Thoracic aorta (tissue), 2 donors: ENCODE results near the gene CLDN18. TPM values are rescaled to one million over a fixed set of nuclear protein-coding genes. Genes with fewer than 3 reads are reported as not detected.

Experiments used
- ATAC-seq: fragments of 150-250 bp; one replicate; pipeline ENCODE4 v1.8.0; 2017; ENCODE audit warnings: low read depth; ENCODE audit not compliant: insufficient number of reproducible peaks, low FRiP score
- DNase-seq: peaks from one replicate; pipeline ENCODE4 v3.0.0-alpha.2; 2020; ENCODE audit warnings: low spot score
- H3K27ac ChIP-seq, 2 donors: fragments of 200-600 bp; sonication (generic); 1 replicate in 1 of 2; 2 replicates in 1 of 2; pipeline ENCODE4 v1.5.1; 2016; ENCODE audit warnings: mild to moderate bottlenecking in 2 of 2, moderate library complexity in 2 of 2
- H3K27me3 ChIP-seq: fragments of 200-600 bp; sonication (generic); replicated peaks from 2 replicates; pipeline ENCODE4 v1.6.0; 2016; ENCODE audit warnings: mild to moderate bottlenecking; ENCODE audit not compliant: insufficient read depth
- H3K36me3 ChIP-seq: fragments of 200-600 bp; sonication (generic); one replicate; pipeline ENCODE4 v1.5.1; 2016
- H3K4me1 ChIP-seq, 2 donors: fragments of 200-600 bp; sonication (generic); 1 replicate in 1 of 2; 2 replicates in 1 of 2; pipeline versions ENCODE4 v1.5.1 to v1.6.0; 2016; ENCODE audit warnings: low read depth in 2 of 2, mild to moderate bottlenecking in 1 of 2; ENCODE audit not compliant: control insufficient read depth in 1 of 2
- H3K4me3 ChIP-seq: fragments of 200-600 bp; sonication (generic); 2 replicates; pipeline ENCODE4 v1.5.1; 2016; ENCODE audit warnings: mild to moderate bottlenecking
- H3K9me3 ChIP-seq: fragments of 200-600 bp; sonication (generic); 2 replicates; pipeline ENCODE4 v1.5.1; 2016
- total RNA-seq, 2 donors: library from RNA; depleted of rRNA; stranded (reverse); fragments of >200 nt; gene quantifications; one replicate each; pipeline versions ENCODE4 v1.1.0 to v1.2.3, GENCODE V29; 2016
- TF ChIP-seq, protein P1 (sequence below): fragments of 200-600 bp; sonication (generic); IDR thresholded peaks from one replicate; pipeline ENCODE4 v1.5.1; 2019; ENCODE audit warnings: antibody characterized with exemption

Gene CLDN18
- total RNA-seq, 2 donors from 2014 or later, result 7.3 TPM; not detected in 1

DNA sequence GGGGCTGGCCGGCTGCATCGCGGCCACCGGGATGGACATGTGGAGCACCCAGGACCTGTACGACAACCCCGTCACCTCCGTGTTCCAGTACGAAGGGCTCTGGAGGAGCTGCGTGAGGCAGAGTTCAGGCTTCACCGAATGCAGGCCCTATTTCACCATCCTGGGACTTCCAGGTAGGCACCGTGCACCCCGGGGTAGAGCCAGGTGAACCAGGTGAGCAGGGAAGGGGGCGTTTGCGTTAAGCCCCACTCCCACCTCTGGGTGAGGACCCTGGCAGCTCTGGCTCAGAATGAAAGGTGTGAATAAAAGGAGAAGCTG is 267 bp downstream of the CLDN18 start:
- Histone ChIP-seq H3K4me1 (peaks cover 0 to 4% of the 10 kb centered on the region in 2 donors), H3K27ac (no peak overlapping the region), H3K36me3 (no peaks in the 10 kb centered on the region), H3K9me3 (no peaks in the 10 kb centered on the region), H3K4me3 (no peak overlapping the region), H3K27me3 (no peaks in the 10 kb centered on the region)
- TF ChIP-seq, protein P1, sequence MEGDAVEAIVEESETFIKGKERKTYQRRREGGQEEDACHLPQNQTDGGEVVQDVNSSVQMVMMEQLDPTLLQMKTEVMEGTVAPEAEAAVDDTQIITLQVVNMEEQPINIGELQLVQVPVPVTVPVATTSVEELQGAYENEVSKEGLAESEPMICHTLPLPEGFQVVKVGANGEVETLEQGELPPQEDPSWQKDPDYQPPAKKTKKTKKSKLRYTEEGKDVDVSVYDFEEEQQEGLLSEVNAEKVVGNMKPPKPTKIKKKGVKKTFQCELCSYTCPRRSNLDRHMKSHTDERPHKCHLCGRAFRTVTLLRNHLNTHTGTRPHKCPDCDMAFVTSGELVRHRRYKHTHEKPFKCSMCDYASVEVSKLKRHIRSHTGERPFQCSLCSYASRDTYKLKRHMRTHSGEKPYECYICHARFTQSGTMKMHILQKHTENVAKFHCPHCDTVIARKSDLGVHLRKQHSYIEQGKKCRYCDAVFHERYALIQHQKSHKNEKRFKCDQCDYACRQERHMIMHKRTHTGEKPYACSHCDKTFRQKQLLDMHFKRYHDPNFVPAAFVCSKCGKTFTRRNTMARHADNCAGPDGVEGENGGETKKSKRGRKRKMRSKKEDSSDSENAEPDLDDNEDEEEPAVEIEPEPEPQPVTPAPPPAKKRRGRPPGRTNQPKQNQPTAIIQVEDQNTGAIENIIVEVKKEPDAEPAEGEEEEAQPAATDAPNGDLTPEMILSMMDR, result no peak
- no peak for DNase-seq
- no peak for ATAC-seq

DNA sequence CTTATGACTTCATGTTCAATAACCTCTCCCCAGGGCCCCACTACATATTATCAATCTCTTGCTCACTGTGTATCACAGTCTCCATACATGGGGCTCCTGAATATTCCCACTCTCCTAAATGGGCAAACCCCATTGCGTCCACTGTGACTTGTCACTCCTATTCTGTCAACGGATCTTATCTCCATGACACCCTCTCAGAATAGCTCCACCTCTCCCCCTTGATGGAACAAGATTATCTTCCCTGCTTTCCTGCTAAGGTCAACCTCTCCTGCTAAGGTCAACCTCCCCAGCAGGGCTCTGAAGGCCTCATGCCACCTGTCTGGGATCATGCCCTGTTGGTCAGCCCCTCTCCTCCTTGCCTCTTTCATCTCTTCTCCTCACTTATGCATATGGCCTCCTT is 1.8 kb downstream of the CLDN18 start:
- H3K36me3 ChIP-seq, result no peaks in the 10 kb centered on the region
- H3K4me3 ChIP-seq, result no peak overlapping the region
- no peaks in the 10 kb centered on the region for H3K27me3 ChIP-seq
- no peak for ATAC-seq
- DNase-seq, result no peak
- H3K9me3 ChIP-seq, result no peaks in the 10 kb centered on the region
- TF ChIP-seq, protein P1, result no peak
- peaks cover 0 to 4% of the 10 kb centered on the region in 2 donors for H3K4me1 ChIP-seq
- H3K27ac ChIP-seq, result no peak overlapping the region

DNA sequence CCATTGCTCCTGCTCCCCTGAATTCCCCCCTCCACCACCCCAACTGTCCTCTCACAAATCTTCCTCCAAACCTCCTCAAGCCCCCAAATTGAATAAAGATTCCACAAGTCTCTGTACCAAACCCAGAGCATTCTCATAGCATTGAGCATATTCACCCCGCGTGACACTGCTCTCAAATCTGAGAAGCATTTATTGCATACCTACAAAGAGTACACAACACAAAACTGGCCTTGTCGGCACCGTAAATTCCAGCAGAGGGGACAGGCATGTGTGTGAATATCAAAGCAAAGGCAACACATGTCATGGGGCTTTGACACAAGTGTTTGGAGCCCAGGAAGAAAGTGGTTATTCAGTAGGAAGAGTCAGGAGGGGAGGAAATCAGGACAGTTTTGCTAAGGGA is 2.6 kb downstream of the CLDN18 start:
- Histone ChIP-seq H3K4me1 (peaks cover 0 to 4% of the 10 kb centered on the region in 2 donors), H3K36me3 (no peaks in the 10 kb centered on the region), H3K27me3 (no peaks in the 10 kb centered on the region), H3K4me3 (no peak overlapping the region), H3K27ac (no peak overlapping the region), H3K9me3 (no peaks in the 10 kb centered on the region)
- DNase-seq (no peak), ATAC-seq (no peak)
- TF ChIP-seq, protein P1, result no peak

DNA sequence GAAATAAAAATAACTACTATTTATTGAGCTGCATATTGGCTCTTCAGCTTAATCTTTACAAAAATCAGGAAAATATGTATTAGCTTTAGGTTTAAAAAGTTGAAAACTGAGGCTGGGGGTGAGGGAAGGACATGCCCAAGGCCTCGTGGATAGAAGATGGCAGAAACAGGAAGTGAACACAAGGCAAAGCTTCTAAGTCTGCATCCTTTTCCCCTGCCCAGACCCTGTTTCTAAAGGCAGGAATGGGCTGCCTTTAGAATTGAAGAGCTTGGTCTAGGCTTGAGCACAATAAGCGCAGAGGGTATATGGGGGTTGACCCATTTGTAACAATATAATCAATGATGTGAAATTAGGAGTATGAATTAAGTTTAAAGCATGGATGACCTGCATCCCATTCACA is 6.1 kb downstream of the CLDN18 start:
- Histone ChIP-seq H3K36me3 (no peaks in the 10 kb centered on the region), H3K27ac (no peak overlapping the region), H3K27me3 (no peaks in the 10 kb centered on the region), H3K4me1 (no peaks in the 10 kb centered on the region), H3K9me3 (no peaks in the 10 kb centered on the region), H3K4me3 (no peak overlapping the region)
- ATAC-seq (no peak), DNase-seq (no peak)
- TF ChIP-seq, protein P1, result no peak

DNA sequence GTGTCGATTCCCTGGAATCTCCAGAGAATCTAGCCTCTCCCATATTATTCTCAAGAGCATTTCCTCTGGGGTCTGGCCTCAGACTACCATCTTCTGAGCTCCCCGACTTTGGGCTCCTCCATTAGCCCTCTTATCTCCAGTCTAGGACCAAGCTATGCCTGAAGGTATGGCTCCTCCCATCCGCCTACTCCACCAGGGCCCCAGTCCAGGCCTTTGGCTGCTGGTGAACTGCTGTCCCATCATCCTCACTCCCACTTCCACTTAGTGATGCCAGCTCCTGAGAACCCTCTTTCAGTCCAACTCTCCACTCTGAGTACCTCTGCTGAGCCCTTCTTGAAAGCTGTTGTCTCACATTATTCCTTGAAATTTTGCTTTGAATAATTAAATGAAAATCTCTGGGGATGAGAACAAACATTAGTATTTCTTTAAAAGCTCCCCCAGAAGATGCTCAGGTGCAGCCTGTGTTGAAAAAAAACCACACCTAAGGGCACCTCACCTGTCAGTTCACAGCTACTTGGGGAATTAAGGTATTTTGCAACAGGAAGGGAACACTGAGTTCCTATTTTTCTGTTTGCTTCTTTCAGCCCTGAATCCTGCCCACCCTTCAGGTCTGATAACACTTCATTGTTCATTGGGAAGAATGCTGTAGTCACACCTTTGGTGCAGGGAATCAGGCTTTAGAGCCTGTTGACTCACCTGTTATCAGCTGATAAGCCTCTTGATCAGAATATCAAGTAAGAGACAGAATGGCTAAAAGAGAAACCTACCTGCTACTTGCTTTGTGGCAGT is 9.5 kb downstream of the CLDN18 start:
- no peaks in the 10 kb centered on the region for H3K4me1 ChIP-seq
- no peak overlapping the region for H3K4me3 ChIP-seq
- no peaks in the 10 kb centered on the region for H3K27me3 ChIP-seq
- H3K9me3 ChIP-seq, result no peaks in the 10 kb centered on the region
- ATAC-seq (no peak), DNase-seq (no peak)
- H3K36me3 ChIP-seq, result peaks cover 4% of the 10 kb centered on the region
- H3K27ac ChIP-seq, result no peak overlapping the region
- TF ChIP-seq, protein P1, result no peak
